HG03103 (cell line): Measurements from ENCODE around the gene ZNHIT2.

Source experiments
- ATAC-seq: cut with Tn5 transposase; IDR thresholded peaks from one replicate; pipeline ENCODE4 v1.9.1; 2021; ENCODE audit warnings: low read depth; ENCODE audit not compliant: unreplicated experiment

Gene ZNHIT2

DNA sequence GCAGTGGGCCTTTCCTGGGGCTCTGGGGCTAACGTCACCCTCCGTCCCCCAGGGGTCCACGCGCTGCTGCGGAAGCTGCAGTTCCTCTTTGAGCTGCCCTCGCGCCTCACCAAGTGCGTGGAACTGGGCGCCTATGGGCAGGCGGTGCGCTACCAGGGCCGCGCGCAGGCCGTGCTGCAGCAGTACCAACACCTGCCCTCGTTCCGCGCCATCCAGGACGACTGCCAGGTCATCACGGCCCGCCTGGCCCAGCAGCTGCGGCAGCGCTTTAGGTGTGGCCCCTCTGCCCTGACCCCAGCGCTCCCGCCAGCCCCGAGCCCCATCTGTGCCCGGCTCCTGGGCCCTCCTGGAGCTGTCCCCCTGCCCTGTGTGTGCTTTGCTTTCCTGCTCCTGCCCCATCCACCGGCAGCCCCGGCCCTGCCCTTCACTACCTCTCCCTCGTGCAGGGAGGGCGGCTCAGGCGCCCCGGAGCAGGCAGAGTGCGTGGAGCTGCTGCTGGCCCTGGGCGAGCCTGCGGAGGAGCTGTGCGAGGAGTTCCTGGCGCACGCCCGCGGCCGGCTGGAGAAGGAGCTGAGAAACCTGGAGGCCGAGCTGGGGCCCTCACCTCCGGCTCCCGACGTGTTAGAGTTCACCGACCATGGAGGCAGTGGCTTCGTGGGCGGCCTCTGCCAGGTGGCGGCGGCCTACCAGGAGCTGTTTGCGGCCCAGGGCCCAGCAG is 9.6 kb downstream of the ZNHIT2 start:
- ATAC-seq = no peak

DNA sequence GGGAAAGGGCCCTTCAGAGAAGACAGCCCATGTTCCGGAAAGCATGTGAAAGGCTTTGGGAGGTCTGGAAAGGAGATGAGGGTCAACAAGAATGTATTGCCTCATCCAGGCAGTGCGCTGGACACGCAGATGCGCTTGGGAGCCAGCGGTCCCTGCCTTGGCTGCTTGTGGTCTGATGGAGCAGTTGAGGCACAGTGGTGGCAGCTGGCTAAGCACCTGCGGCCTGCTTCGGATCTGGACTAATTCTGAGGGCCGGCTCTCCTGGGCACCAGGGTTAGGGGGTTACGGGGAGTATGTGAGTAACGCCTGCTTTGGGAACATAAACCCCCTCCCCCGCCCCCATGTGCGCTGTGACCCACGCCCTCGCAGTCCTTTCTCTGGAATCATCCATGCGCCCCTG is 10.4 kb downstream of the ZNHIT2 start:
- ATAC-seq = no peak

DNA sequence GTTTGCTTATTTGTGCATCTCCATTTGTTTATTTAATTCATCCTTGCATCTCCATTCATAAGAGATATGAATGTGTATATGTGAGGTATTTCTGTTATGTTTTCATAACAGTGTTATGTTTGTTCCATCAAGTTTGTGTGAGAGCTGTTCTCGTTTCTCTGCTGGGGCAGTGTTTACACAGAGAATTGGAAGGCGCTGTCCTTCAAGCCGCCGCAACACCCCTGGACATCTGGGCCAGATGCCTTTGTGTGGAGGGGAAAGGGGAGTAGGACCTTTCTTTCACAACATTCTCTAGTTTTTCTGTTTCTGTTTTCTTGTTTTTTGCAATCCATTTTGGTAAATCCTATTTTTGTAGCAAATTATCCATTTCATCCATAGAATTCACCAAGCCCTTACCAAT is 12.9 kb downstream of the ZNHIT2 start:
- no peak for ATAC-seq

DNA sequence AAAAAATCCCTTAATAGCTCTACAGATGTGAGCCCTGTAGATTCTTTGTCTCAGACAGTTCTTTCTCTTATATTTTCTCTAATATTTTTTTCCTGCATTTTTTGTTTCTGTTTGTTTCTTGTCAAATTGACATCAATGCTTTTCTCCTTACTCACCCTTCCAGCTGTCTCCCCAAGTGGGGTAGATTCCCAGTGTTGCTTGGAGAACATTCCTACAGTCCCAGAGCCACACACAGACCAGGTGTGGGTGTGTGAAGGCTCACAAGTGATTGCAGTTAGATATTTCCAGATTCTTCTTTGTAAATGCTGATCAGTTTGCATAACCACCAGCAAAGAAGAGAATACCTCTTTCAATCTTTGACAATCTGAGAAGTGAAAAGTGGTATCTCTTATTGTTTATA is 14.0 kb downstream of the ZNHIT2 start:
- ATAC-seq = no peak

DNA sequence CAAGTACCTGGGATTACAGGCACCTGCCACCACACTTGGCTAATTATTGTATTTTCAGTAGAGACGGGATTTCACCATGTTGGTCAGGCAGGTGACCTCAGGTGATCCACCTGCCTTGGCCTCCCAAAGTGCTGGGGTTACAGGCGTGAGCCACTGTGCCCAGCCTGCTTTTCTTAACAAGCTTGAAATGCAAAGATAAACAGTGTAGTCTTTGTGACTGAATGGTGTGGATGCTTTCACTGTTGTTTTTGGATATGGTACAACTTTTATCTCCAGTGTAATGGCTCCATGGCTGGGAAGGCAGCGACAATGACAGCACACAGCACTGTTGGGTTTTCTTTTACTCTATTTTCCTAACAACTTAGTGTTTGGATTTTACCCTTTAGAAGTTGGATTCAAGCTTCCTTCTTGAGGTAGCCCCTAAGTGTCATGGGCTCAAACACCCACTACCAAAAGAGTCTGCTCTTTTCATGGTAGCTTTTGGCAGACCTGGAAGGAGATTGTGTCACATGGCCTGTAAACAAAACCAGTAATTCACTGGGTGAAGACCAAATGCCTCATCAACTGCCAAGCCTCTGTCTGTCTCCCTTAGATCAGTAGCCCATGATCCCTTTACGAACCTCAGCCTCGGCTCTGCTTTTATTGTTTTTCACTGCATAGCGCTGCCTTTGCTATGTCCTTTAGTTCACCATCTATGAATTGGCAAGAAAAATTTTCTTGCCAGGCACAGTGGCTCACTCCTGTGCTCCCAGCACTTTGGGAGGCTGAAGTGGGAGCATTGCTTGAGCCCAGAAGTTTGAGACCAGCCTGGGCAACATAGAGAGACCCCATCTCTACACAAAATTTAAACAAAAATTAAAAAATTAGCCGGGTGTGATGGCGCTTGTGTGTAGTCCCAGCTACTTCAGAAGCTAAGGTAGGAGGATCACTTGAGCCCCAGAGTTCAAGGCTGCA is 15.1 kb downstream of the ZNHIT2 start:
- ATAC-seq = no peak

DNA sequence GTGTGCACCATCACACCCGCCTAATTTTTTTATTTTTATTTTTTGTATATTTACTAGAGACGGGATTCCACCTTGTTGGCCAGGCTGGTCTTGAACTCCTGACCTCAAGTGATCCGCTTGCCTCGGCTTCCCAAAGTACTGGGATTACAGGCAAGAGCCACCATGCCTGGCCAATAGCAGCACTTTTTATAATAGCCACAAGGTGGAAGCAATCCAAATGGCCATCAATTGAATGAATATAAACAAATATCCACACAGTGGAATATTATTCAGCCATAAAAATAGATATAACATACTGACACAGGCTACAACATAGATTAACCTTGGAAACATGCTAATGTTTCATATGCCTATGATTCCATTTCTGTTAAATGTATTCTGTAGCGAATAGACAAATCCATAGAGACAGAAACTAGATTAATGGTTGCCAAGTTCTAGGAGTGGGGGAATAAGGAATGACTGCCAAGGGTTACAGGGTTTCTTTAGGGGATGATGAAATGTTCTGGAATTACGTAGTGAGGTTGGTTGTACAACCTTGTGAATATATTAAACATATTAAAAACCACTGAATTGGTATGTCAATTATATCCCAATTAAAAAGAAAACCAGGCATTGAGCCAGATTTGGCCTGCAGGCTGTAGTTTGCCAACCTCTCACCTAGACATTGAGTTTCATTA is 16.7 kb downstream of the ZNHIT2 start:
- ATAC-seq = no peak

DNA sequence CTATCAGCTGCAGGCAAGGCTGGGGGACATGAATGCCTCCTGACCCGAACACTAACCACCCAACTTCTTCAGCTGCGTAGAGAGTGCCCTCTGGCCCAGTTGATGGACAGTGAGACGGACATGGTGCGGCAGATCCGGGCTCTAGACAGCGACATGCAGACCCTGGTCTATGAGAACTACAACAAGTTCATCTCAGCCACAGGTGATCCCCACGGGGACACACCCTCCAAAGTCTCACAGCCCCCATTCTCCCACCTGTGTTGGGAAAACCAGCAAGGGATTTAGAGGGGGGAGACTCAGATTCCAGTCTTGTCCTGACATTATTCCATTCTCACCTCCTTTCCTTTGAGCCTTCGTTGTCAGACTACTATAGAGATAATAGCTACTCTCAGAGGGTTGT is 20.6 kb downstream of the ZNHIT2 start:
- ATAC-seq = no peak

DNA sequence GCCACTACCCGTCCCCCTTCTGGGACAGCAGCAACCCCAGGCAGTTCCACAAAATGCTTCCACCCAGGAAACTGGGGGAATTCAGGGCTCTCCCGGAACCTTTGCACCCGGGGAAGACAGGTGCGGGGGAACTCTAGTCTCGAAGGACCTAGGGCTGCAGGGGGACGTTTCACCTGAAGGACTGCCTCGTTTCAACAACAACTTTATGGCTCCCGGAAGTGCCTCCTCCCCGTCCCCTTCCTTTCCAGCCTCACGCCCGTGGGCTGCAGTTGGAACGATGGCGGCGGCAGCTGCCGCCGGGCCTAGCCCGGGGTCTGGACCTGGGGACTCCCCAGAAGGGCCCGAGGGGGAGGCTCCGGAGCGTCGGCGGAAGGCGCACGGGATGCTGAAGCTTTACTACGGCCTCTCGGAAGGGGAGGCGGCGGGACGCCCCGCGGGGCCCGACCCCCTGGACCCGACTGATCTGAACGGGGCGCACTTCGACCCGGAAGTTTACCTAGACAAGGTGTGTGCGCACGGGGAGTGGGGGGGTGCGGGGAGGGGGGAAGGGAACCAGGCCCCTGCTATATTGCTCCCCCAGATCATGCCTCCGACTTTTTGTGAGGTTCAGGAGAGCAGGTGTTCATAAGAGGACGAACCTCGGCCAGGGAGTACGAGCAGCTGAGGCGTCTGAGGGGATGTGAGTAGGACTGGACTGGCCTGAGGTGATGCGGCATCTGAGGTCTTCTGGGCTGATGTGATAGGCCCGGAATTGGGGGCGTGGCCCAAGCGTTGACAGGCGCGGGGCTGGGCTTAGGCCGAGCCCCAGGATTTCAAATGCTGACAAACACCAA is 21.3 kb downstream of the ZNHIT2 start, which contains the start of gene VPS51:
Gene VPS51 (plus strand): TSS at position 241 of the 833 bp plus-strand sequence. CDS start 37 bp downstream, at position 278.
- peak; percentile 66 for ATAC-seq

DNA sequence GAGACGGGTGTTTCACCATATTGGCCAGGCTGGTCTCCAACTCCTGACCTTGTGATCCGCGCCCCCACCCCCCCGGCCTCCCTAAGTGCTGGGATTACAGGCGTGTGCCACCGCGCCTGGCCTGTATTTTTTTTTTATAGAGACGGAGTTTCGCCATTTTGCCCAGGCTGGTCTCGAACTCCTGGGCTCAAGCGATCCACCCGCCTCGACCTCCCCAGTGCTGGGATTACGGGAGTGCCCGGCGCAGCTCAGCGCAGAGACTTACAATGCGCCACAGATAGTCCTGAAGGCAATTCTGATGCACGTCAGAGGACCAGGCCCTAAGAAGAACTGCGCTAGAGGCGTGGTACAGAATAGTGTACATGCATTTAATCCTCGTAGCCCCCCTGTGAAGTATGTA is 22.1 kb downstream of the ZNHIT2 start:
- ATAC-seq = no peak

DNA sequence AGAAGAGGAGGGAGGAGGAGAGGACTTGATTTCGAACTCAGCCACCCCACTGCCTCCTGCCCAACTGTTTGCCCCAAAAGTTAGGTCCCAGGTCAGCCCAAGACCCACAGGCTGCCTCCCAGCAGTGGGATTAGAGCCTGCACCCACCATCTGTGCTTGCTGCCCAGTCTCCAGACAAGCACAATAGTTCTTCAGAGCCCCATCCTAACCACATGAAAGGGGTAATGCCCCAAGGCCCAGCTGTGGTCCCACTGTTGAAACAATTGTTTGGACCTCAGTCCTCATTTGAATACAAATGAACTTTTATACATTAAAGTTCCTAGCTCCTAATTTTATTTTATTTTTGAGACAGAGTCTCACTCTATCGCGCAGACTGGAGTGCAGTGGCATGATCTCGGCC is 26.9 kb downstream of the ZNHIT2 start:
- no peak for ATAC-seq

DNA sequence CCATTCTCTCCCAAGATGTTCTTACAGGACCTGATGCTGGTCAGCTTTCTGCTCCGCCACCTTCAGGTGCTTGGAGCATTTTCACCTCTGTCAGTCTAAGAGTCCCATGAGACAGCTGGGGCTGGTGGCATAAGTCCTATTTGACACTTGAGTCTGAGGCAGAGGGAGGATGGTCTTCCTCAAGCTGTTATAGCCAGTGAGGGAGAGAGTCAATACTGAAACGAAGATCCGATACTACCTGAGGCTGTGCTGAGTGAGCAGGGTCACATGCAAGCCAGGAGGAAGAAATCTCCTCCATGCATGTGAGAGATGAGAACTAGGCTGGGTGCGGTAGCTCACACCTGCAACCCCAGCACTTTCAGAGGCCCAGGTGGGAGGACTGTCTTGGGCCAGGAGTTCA is 27.9 kb downstream of the ZNHIT2 start:
- no peak for ATAC-seq

DNA sequence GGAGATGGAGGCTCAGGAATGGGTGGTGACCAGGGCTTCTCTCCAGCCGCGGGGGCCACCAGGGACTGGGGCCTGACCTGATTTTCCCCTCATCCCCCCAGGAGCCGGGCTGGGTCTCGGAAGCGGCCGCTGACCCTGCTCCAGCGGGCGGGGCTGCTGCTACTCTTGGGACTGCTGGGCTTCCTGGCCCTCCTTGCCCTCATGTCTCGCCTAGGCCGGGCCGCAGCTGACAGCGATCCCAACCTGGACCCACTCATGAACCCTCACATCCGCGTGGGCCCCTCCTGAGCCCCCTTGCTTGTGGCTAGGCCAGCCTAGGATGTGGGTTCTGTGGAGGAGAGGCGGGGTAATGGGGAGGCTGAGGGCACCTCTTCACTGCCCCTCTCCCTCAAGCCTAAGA is 29.7 kb downstream of the ZNHIT2 start:
- no peak for ATAC-seq

DNA sequence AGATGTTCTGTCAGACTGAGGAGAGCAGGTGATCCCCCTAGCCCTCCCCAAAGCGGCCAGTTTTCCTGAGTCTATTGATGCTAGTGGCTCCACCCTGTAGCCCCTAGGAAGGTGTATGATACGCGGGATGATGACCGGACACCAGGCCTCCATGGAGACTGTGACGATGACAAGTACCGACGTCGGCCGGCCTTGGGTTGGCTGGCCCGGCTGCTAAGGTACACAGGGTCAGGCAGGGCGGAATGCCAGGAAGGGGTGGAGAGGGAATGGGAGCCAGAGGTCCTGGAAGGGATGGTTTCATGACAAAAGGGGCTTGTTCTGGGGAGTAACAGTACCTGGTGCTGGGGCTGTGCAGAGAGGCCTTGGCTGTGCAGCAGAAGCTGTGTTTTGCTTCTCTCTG is 30.3 kb downstream of the ZNHIT2 start:
- no peak for ATAC-seq

DNA sequence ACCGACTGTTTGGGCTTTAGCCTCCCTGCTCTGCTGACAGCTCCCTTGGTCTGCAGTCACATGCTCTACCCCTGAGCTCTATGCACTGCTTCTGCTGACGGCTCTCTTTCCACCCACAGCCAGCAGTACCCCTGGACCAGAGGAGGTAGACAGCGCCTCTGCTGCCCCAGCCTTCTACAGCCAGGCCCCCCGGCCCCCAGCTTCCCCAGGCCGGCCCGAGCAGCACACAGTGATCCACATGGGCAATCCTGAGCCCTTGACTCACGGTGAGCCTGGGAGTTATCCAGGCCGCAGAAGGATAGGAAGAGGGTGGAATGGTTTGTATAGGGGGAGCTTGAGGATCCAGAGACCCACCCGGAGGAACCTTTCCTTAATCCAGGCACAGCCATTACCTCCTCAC is 30.7 kb downstream of the ZNHIT2 start:
- no peak for ATAC-seq

DNA sequence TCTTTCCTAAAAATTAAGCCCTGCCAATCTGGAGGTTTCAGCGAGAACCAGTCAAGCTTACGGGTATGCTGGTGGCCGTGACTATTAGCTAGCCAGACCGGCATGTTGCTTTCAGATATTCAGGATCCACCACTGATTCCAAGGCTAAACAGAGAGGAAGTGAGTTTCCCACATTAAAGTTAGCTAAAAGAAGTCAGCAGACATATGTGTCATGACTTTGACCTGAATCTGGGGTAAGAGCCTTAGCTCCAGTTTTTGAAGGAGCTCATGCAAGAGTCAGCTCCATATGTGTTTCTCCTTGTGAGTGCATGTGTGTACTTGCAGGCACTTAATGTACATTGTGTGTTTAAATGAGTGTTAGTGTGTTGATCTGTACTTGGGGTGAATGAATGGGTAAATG is 32.1 kb downstream of the ZNHIT2 start:
- ATAC-seq = no peak

DNA sequence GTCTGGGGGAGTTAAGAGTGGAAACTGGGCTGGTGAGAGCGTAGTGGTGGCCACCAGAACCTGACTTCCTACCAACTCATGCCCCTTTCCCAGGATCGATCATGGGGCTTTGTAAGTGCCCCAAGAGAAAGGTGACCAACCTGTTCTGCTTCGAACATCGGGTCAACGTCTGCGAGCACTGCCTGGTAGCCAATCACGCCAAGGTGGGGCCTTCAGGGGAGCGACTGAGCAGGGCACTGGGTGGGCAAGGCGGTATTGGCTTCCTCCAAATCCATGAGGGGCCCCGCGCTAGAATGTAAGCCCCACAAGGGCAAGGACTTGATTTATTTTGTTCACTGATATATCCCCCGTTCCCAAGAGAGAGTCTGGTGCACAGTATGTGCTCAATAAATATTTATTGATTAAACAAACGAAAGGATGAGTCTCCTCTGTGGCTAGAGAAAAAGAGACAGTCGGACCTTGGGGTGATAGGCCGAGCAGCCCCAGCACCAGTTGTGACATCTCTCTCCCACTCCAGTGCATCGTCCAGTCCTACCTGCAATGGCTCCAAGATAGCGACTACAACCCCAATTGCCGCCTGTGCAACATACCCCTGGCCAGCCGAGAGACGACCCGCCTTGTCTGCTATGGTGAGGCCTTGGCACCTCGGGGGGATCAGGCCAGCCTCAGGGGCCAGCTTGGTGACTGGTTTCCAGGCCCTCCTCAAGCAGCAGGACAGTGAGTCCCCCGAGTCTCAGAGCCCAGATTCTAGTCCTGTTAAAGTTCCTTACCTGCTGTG is 32.7 kb downstream of the ZNHIT2 start:
- ATAC-seq = no peak

DNA sequence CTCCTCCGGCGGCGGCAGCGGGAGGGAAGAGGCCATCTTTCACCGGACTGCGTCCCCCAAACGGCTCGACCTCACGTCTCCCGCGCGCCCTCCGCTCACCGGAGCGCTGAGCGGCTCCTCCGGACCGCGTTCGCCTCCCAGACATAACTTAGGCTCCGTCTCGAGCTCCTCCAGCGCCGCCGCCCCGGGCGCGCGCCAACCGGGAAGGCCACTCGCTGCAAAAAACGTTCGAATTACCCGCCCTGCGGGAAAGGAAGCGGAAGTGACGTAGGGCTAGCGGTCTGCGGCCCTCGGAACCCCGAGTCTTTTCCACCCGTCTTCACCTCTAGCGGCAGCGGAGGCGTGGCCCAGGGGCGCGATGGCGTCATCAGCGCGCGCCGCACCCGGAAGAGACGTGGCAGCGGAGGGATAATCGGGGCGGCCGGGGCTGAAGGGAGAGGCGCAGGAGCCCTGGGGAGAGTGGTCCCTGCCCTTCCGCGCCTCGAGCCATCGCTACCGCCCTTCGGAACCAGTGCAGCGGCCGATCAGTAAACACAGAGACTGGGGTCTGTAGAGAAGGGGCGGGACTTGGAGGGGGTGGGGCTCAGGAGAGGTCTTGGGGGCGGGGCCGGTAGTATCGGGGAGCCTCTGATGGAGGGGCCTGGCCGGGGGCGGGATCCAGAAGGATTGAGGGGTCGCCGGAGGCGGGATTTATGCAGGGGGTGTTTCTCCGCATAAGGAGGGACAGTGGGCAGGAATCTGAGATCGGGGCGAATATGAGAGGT is 33.5 kb downstream of the ZNHIT2 start, which contains the start of the genes CDCA5 and ZFPL1:
Gene CDCA5 (minus strand): TSS at position 207 of the 764 bp plus-strand sequence. CDS start 62 bp downstream, at position 145.
Gene ZFPL1 (plus strand): TSS at position 389 of the 764 bp plus-strand sequence. CDS start 477 bp downstream, outside the sequence.
- ATAC-seq = peak; percentile 80

DNA sequence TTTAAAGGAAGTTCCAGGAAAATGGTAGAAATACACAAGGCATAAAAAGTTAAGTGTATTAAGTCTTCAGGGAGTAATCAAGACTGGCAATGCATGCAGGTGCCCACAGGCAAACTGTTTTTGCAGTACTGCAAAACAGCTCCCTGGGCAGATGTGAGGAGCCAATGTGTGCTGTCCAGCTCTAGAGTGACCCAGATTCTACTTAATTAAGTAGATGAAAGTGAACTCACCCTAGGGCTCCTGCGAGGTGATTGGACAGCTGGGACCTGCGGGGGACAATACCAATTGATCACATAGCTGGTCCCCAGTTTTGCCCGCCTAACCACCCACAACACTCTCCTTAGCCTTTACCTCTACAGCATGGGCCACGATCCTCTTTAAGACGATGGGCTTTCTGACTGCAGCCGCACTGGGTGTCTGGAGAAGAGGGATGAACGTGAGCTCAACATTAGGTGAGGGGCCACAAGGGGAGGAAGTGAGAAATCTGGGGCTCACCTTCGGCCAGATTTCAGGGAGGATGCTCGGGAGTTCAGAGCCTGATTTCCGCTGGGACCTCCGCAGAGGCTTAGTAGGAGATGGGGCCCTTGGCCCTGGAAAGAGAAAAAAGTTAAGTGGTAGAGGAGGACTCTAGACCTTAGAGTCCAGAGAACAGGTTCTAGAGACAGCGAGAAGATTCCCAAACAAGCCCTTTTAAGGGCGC is 34.2 kb downstream of the ZNHIT2 start:
- ATAC-seq = no peak
